SK-N-MC (cell line): ENCODE measurements around the gene APOL6.

Experiments used
- EZH2 ChIP-seq: fragments of 200-600 bp; sonication (generic); IDR thresholded peaks from one replicate; pipeline ENCODE4 v1.6.1; 2017; ENCODE audit warnings: antibody characterized with exemption
- POLR2AphosphoS5 ChIP-seq: IDR thresholded peaks from 2 replicates; pipeline ENCODE4 v1.6.1; 2012; ENCODE audit warnings: mild to moderate bottlenecking, low read depth, low read length, borderline replicate concordance

DNA sequence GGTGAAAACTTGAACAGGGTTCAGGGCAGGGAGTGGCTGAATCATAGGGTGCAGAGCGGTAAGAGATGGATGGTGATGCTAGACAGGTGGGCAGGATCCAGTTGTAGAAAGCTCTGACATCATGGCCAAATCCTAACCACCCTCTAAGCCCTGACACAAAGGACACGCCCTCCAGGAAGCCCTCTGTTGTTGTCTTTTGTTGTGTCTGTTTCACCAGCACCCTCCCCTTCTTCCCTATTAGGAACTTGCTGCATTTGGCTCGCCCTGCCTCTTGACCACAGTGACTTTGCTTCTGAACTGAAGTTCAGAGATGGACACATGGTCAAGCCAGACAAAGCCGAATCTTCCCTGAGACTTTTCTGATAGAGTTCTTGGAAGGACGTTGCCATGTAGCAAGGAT is 14.2 kb upstream of the APOL6 start:
- TF ChIP-seq POLR2AphosphoS5, result no peak
- TF ChIP-seq EZH2, result no peak
